ENCODE measurements around the gene NEBL.
"Not testable (repeated sequence)": the region's sequence is repeated elsewhere in the genome, so short reads cannot be mapped to it uniquely, and the experiment has no call there.

Gene NEBL

DNA sequence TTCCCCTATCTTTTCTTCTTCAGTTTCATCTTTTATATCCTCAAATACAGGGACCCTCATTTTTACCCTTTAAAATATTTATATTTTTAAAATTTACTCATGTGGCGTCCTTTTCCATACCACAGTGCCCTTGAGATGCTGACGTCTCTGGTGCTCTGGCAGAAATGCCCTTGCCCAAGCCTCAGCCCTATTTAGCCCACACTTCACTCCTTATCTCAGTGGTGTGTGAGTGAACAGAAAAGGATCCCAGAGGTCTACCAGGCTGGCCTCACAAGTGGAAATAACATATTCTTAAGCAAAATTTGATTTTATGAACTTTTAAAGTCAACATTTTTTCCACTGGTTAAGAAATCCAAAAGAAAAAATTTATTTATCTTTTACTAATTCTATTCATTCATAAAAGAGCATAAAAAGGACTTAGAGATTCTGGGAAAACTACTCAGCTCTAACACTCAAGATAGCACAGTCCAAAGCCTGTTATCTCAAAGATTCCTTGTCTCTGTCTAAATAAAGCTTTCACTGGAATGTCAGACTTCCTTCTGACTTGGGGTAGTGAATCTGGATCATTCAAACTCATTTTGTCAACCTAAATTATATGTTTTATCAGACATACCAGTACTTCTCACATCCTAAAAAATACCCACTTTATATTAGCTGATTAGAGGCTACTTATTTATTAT is at the start of gene NEBL:
TSS of gene NEBL (minus strand) at position 166 of the 680 bp plus-strand sequence. CDS start at position 60, 106 bp downstream.
- no peak for DNase-seq

- DNase-seq, result no peak
Measured at GRCh38 chr10:20945546-20946332, 48.6 kb upstream of the NEBL start.

- DNase-seq, result no peak
Measured at GRCh38 chr10:20944789-20945502, 47.8 kb upstream of the NEBL start.

DNA sequence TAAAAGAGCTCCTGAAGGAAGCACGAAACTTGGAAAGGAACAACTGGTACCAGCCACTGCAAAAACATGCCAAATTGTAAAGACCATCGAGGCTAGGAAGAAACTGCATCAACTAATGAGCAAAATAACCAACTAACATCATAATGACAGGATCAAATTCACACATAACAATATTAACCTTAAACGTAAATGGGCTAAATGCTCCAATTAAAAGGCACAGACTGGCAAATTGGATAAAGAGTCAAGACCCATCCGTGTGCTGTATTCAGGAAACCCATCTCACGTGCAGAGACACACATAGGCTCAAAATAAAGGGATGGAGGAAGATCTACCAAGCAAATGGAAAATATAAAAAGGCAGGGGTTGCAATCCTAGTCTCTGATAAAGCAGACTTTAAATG is 42.3 kb upstream of the NEBL start:
- DNase-seq, result not testable (repeated sequence)

GRCh38 chr10:20936396-20936795 is 39.3 kb upstream of the NEBL start:
- DNase-seq, result no peak

- DNase-seq, result no peak
Measured at GRCh38 chr10:20935931-20936330, 38.8 kb upstream of the NEBL start.

- no peak for DNase-seq
Measured at GRCh38 chr10:20935301-20935700, 38.2 kb upstream of the NEBL start.

- no peak for DNase-seq
Measured at GRCh38 chr10:20933705-20934104, 36.6 kb upstream of the NEBL start.

GRCh38 chr10:20932606-20933126 is 35.6 kb upstream of the NEBL start:
- DNase-seq, result no peak

- no peak for DNase-seq
Measured at GRCh38 chr10:20931156-20931795, 34.2 kb upstream of the NEBL start.

GRCh38 chr10:20927456-20927855 is 30.3 kb upstream of the NEBL start:
- DNase-seq, result no peak

DNA sequence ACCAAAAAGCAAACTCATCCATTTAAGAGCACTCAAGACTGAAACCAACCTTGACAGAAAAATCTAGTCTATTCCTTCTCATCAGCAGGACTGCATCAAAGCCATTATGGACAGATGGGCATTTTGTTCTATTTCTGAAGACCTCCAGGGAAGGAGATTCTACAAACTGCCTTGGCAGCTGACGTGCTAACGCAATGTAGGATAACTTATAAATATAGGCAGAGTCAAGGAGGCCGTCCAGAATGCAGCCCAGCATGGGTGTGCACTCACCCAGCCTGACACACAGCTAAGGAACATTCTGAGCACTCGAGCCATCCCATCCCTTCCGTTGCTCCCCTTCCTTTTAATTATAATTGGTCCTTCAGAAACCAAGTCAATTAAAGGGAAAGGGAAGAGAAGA is 25.3 kb upstream of the NEBL start:
- no peak for DNase-seq

- no peak for DNase-seq
Measured at GRCh38 chr10:20922033-20922432, 24.9 kb upstream of the NEBL start.

DNA sequence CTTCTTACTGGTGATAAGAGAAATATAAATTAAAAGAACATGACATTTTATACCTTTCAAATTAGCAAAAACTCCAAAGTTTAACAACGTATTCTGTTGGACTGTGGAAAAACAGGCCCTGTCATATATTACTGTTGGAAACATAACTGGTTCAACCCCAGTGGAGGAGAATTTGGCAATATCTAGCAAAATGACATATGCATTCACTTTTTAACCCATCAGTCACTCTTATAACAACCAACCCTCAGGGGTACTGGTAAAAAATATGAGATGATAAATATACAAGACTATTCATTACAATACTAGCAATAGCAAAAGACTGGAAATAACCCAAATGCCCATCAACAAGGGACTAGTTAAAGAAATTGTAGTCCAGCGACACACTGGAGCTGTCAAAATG is 22.9 kb upstream of the NEBL start:
- DNase-seq, result no peak

DNA sequence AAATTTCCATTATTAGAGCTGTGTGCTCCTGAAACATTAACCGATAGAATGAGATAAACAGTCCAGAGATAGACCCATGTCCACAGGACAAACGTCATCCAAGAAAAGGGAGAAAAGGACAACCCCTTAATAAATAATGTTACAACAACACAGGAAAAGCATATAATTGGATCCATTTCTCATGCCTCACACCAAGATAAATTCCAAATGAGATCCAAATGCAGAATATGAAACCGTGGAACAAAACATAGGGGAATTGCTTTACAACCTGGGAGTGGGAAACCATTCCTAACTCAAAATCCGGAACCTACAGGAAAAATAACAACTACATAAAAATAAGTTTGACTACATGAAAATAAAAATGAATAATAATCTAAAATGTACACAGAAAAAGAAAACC is 22.4 kb upstream of the NEBL start:
- no peak for DNase-seq

DNA sequence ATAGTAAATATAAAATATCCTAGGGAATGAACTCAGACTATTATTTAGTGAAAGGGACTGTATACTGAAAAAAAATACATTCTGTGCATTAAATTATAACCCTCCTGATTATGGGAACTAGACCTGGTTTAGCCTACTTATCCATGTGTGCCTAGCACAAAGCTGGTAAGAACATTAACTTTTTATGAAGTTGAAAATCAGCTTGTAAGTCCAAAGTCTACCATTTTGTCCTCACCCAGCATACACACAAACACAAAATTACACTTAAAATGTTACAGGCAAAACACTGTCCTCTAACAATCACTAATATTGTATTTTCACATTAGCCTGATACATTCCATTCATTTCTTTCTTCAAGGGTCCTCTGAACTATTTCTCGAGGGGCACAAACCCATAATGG is 19.9 kb upstream of the NEBL start:
- no peak for DNase-seq

DNA sequence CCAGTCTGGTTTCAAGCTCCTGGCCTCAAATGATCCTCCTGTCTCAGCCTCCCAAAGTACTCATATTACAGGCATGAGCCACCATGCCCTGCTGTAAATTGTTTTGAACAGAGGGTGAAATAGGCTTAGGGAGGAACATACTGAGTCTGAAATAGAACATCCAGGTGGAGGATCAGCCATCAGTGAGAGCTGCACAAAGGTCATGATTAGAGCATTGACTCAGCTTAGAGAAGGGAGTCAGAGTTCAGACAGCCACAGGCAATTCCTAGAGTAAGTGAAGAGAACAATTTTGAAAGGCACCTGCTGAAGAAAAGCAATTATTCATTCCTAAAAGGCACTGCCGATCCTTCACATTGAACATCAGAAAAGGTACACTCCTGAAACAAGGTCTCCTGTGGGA is 15.9 kb upstream of the NEBL start:
- no peak for DNase-seq

DNA sequence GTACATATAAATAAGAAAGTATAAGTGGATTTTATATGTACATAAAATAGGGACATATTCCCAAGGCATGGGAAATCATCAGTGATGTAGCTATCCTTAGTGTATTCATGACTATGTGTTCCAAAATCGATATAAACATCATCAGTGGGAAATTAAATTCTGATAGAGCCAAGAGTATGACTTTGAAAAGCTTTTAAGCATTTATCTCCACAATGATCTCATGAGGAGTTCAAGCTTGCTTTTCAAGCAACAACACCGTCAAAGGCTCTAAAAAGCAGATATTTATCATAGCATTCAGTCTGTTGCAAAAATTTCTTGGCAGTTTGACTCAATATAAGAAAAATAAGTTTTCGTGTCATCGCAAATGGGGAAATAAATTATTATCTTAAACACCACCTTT is 14.5 kb upstream of the NEBL start:
- no peak for DNase-seq

GRCh38 chr10:20909801-20910200 is 12.7 kb upstream of the NEBL start:
- no peak for DNase-seq

DNA sequence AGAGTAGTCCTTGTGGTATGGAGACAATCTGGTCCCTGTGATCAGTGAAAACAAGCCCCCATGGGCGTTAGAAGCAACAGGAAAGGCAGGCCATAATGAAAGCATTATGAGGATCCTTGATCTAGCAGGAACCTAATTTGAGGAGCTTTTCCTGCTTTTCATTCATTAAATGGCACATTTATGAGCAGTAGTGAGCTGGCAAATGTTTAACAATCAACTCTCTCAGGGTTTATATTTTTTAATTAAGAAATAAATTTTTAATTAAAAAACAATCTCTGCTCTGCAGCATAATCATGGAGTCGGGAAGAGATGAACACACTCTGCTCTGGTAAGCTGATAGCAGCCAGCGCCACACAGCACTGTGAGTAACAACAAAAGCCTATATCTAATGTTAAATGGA is 11.3 kb upstream of the NEBL start:
- no peak for DNase-seq

GRCh38 chr10:20903635-20904390 is 6.7 kb upstream of the NEBL start:
- no peak for DNase-seq

DNA sequence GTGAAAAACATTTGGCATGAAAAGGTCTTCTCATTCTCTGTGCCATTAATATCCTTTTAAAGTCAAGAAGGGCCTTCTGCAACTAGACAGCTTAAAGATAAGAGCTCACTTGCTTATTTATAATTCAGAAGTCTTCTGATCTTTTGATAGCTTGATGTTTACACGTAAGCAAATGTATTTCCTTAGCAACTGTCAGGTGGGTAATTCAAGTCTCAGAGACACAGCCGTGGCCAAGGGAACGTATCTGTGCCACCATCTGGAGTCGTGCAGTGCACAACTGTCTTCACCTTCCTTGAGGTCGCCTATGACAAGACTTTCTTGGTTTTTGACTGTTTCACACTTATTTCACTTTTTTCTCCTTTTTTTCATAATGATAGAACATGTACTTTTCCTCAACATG is 4.0 kb upstream of the NEBL start:
- no peak for DNase-seq
